Tibial nerve (tissue), 3 donors: Measurements from ENCODE around the gene TMED3.

Source experiments
- POLR2A ChIP-seq, 2 donors: fragments of 450-650 bp; IDR thresholded peaks; one replicate each; pipeline ENCODE4 v1.6.1; 2017; ENCODE audit warnings: antibody characterized with exemption in 2 of 2, mild to moderate bottlenecking in 2 of 2, moderate library complexity in 2 of 2
- TF ChIP-seq, protein P1 (sequence below), 5 experiments: fragments of 200-600 bp in 3 of 5; fragments of 450-650 bp in 2 of 5; sonication (generic) in 3 of 5; IDR thresholded peaks; one replicate each; pipeline ENCODE4 v1.5.1; 2016 to 2019; ENCODE audit warnings: antibody characterized with exemption in 5 of 5, mild to moderate bottlenecking in 3 of 5, moderate library complexity in 2 of 5

GRCh38 chr15:79290642-79291275 lies 20.2 kb upstream of the TMED3 start:
- no peak for TF ChIP-seq POLR2A (IDR thresholded peaks at IDR 0.05)
- TF ChIP-seq, protein P1, sequence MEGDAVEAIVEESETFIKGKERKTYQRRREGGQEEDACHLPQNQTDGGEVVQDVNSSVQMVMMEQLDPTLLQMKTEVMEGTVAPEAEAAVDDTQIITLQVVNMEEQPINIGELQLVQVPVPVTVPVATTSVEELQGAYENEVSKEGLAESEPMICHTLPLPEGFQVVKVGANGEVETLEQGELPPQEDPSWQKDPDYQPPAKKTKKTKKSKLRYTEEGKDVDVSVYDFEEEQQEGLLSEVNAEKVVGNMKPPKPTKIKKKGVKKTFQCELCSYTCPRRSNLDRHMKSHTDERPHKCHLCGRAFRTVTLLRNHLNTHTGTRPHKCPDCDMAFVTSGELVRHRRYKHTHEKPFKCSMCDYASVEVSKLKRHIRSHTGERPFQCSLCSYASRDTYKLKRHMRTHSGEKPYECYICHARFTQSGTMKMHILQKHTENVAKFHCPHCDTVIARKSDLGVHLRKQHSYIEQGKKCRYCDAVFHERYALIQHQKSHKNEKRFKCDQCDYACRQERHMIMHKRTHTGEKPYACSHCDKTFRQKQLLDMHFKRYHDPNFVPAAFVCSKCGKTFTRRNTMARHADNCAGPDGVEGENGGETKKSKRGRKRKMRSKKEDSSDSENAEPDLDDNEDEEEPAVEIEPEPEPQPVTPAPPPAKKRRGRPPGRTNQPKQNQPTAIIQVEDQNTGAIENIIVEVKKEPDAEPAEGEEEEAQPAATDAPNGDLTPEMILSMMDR (IDR thresholded peaks at IDR 0.05) = no peak
